Astrocyte (in vitro differentiated cells and primary cell): Measurements from ENCODE around the gene PLEKHM3. TPM values are rescaled to one million over a fixed set of nuclear protein-coding genes. Genes with fewer than 3 reads are reported as not detected.

Experiments used
- DNase-seq: peaks from one replicate; pipeline ENCODE4 v3.0.0-alpha.2; 2010; ENCODE audit warnings: low read depth
- FAIRE-seq: peaks from 2 replicates; lab custom pipeline; 2011; peaks lifted over from hg19 to GRCh38; lab: Jason Lieb, UNC
- H2AFZ ChIP-seq: 2 replicates; pipeline ENCODE4 v1.6.0; 2012; ENCODE audit warnings: low read depth, low read length, inconsistent platforms
- H3K27ac ChIP-seq: 2 replicates; pipeline ENCODE4 v1.5.1; 2011; ENCODE audit warnings: low read depth, low read length, inconsistent platforms
- H3K27me3 ChIP-seq: 2 replicates; pipeline ENCODE4 v1.6.0; 2011; ENCODE audit warnings: low read length, inconsistent platforms; ENCODE audit not compliant: insufficient read depth
- H3K36me3 ChIP-seq: 2 replicates; pipeline ENCODE4 v1.5.1; 2011; ENCODE audit warnings: low read length, inconsistent platforms; ENCODE audit not compliant: insufficient read depth
- H3K4me1 ChIP-seq: 2 replicates; pipeline ENCODE4 v1.5.1; 2011; ENCODE audit warnings: low read length, inconsistent platforms; ENCODE audit not compliant: insufficient read depth
- H3K4me2 ChIP-seq: 2 replicates; pipeline ENCODE4 v1.6.0; 2012; ENCODE audit warnings: low read length, inconsistent platforms
- H3K4me3 ChIP-seq: 2 replicates; pipeline ENCODE4 v1.5.1; 2011; ENCODE audit warnings: low read depth, mild to moderate bottlenecking, low read length, inconsistent platforms; ENCODE audit not compliant: insufficient read depth
- H3K79me2 ChIP-seq: 2 replicates; pipeline ENCODE4 v1.6.0; 2012; ENCODE audit warnings: mild to moderate bottlenecking, low read length, inconsistent platforms; ENCODE audit not compliant: insufficient read depth
- H3K9ac ChIP-seq: 2 replicates; pipeline ENCODE4 v1.6.0; 2012; ENCODE audit warnings: mild to moderate bottlenecking, low read length, inconsistent platforms
- H3K9me3 ChIP-seq: 2 replicates; pipeline ENCODE4 v1.5.1; 2012; ENCODE audit warnings: low read depth, mild to moderate bottlenecking, low read length, inconsistent platforms; ENCODE audit not compliant: insufficient read depth
- H4K20me1 ChIP-seq: 2 replicates; pipeline ENCODE4 v1.6.0; 2012; ENCODE audit warnings: low read length, inconsistent platforms; ENCODE audit not compliant: insufficient read depth
- H3K27ac Mint-ChIP-seq: one replicate; pipeline ENCODE4 v1.8.0; 2021; ENCODE audit warnings: mild to moderate bottlenecking, mixed read lengths; ENCODE audit not compliant: unreplicated experiment
- H3K27me3 Mint-ChIP-seq: one replicate; pipeline ENCODE4 v1.8.0; 2021; ENCODE audit warnings: low read depth, mixed read lengths; ENCODE audit not compliant: unreplicated experiment
- H3K36me3 Mint-ChIP-seq: one replicate; pipeline ENCODE4 v1.8.0; 2021; ENCODE audit warnings: low read depth, mixed read lengths; ENCODE audit not compliant: unreplicated experiment
- H3K4me1 Mint-ChIP-seq: one replicate; pipeline ENCODE4 v1.8.0; 2021; ENCODE audit warnings: low read depth, mixed read lengths; ENCODE audit not compliant: unreplicated experiment
- H3K4me3 Mint-ChIP-seq: one replicate; pipeline ENCODE4 v1.8.0; 2021; ENCODE audit warnings: mild to moderate bottlenecking, moderate library complexity, mixed read lengths; ENCODE audit not compliant: unreplicated experiment
- H3K9me3 Mint-ChIP-seq: one replicate; pipeline ENCODE4 v1.8.0; 2021; ENCODE audit warnings: mild to moderate bottlenecking, mixed read lengths; ENCODE audit not compliant: unreplicated experiment
- EZH2 ChIP-seq: IDR thresholded peaks from 2 replicates; pipeline ENCODE4 v1.6.1; 2012; ENCODE audit warnings: mild to moderate bottlenecking, low read length, inconsistent platforms; ENCODE audit not compliant: insufficient read depth
- total RNA-seq: library from RNA; stranded (reverse); gene quantifications from 2 replicates; pipeline ENCODE4 v1.2.1, GENCODE V29; 2021
- TF ChIP-seq, protein P1 (sequence below): IDR thresholded peaks from 2 replicates; pipeline ENCODE4 v1.5.1; 2011; ENCODE audit warnings: low read depth, mild to moderate bottlenecking, inconsistent platforms, low read length, moderate library complexity; ENCODE audit not compliant: insufficient read depth

The PLEKHM3 gene
- total RNA-seq, 1 donor from 2014 or later = 9.1 TPM

DNA sequence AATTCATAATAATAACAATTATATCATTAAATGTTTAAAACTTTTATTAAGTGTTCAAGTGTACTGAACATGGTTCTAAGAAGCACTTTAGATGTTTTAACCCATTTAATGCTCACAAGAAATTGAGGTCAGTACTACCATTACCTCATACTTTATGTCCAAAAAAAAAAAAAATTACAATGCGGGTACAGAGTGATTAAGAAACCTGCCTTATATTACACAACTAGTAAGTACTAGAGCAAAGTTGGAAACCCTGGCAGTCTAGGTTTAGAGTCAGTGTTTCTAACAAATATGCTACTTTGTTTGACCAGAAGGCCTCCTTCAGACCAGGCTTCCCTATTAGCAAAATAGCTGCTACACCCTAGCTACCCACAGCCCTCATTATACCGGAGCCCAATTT is 28.5 kb downstream of the PLEKHM3 start:
- H3K79me2 ChIP-seq = no peaks in the 10 kb centered on the region
- H3K4me3 ChIP-seq = no peak overlapping the region
- H3K9ac ChIP-seq = no peak overlapping the region
- Mint-ChIP-seq H3K9me3 (no peaks in the 10 kb centered on the region), H3K27me3 (no peaks in the 10 kb centered on the region), H3K36me3 (peaks cover 7% of the 10 kb centered on the region), H3K4me3 (no peak overlapping the region), H3K27ac (no peak overlapping the region), H3K4me1 (peaks cover 8% of the 10 kb centered on the region)
- peaks cover 11% of the 10 kb centered on the region for H3K4me1 ChIP-seq
- no peak overlapping the region for H3K27ac ChIP-seq
- H3K27me3 ChIP-seq = no peaks in the 10 kb centered on the region
- DNase-seq (no peak), FAIRE-seq (no peak)
- H3K9me3 ChIP-seq = no peaks in the 10 kb centered on the region
- no peak overlapping the region for H2AFZ ChIP-seq
- no peaks in the 10 kb centered on the region for H4K20me1 ChIP-seq
- H3K4me2 ChIP-seq = no peak overlapping the region
- TF ChIP-seq, protein P1, sequence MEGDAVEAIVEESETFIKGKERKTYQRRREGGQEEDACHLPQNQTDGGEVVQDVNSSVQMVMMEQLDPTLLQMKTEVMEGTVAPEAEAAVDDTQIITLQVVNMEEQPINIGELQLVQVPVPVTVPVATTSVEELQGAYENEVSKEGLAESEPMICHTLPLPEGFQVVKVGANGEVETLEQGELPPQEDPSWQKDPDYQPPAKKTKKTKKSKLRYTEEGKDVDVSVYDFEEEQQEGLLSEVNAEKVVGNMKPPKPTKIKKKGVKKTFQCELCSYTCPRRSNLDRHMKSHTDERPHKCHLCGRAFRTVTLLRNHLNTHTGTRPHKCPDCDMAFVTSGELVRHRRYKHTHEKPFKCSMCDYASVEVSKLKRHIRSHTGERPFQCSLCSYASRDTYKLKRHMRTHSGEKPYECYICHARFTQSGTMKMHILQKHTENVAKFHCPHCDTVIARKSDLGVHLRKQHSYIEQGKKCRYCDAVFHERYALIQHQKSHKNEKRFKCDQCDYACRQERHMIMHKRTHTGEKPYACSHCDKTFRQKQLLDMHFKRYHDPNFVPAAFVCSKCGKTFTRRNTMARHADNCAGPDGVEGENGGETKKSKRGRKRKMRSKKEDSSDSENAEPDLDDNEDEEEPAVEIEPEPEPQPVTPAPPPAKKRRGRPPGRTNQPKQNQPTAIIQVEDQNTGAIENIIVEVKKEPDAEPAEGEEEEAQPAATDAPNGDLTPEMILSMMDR = no peak
- no peak for TF ChIP-seq EZH2
- no peaks in the 10 kb centered on the region for H3K36me3 ChIP-seq

DNA sequence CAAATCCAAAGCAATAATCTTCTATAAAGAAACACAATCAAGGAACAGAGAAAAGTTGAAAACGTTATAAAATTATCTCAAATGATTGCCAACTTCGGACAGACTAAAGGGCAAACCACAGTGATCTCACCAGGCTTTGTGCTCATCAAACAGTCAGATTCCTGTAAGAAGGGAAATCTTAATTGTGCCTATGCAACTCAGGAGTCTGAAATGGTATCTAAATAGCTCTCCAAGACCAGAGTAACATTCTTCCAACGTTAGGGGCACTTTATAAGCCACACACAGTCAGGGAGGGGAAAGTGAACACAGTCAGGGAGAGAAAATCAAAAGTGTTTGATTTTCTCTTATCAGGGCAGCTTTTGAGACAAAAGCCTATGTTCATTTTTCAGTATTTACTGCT is 29.4 kb downstream of the PLEKHM3 start:
- Histone ChIP-seq H3K27ac (no peak overlapping the region), H3K4me3 (no peak overlapping the region), H3K4me2 (no peak overlapping the region), H4K20me1 (no peaks in the 10 kb centered on the region), H2AFZ (no peak overlapping the region), H3K27me3 (no peaks in the 10 kb centered on the region), H3K9me3 (no peaks in the 10 kb centered on the region), H3K4me1 (peaks cover 11% of the 10 kb centered on the region), H3K36me3 (no peaks in the 10 kb centered on the region), H3K79me2 (no peaks in the 10 kb centered on the region), H3K9ac (no peak overlapping the region)
- Mint-ChIP-seq H3K4me1 (peaks cover 8% of the 10 kb centered on the region), H3K36me3 (peaks cover 7% of the 10 kb centered on the region), H3K4me3 (no peak overlapping the region), H3K27me3 (no peaks in the 10 kb centered on the region), H3K9me3 (no peaks in the 10 kb centered on the region), H3K27ac (no peak overlapping the region)
- DNase-seq (peak; percentile 52), FAIRE-seq (no peak)
- no peak for TF ChIP-seq EZH2
- TF ChIP-seq, protein P1 = no peak

DNA sequence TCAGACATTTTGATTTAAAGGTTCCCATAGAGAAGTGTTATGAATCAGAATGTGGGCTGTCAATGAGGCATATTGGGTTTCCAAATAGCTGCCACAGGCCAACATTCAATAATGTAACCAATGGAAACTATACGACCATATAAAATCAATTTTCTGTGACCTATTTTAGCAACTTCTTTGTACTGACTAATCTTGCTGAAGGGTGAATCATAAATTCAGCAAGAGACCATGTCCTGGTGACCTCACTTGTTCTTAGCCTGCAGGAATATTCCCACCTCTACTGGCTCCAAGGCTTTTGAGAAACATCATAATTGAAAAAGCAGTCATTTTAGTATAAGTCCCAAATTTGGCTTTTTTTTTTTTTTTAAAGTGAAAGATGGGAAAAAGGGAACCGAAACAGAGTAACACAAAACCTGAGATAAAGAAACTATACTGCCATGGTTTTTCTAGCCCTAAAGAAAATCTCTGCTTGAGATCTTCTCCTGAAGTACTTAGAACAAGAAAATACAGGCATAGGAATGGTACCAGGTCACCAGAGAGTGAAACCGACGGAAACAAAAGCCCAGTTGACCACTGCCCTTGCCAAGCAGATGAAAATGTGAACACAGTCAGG is 32.1 kb downstream of the PLEKHM3 start:
- H3K9ac ChIP-seq = no peak overlapping the region
- H3K27ac ChIP-seq = peak overlapping the region; percentile 25
- TF ChIP-seq EZH2 = no peak
- TF ChIP-seq, protein P1 = no peak
- H4K20me1 ChIP-seq = no peaks in the 10 kb centered on the region
- no peak overlapping the region for H2AFZ ChIP-seq
- H3K27me3 ChIP-seq = no peaks in the 10 kb centered on the region
- Mint-ChIP-seq H3K36me3 (no peaks in the 10 kb centered on the region), H3K27ac (no peak overlapping the region), H3K27me3 (no peaks in the 10 kb centered on the region), H3K4me1 (peaks cover 8% of the 10 kb centered on the region), H3K4me3 (no peak overlapping the region), H3K9me3 (no peaks in the 10 kb centered on the region)
- no peaks in the 10 kb centered on the region for H3K36me3 ChIP-seq
- H3K79me2 ChIP-seq = no peaks in the 10 kb centered on the region
- peaks cover 5% of the 10 kb centered on the region for H3K4me1 ChIP-seq
- FAIRE-seq = no peak
- H3K4me2 ChIP-seq = peak overlapping the region; percentile 25
- no peak overlapping the region for H3K4me3 ChIP-seq
- H3K9me3 ChIP-seq = no peaks in the 10 kb centered on the region
- peak; percentile 74 for DNase-seq
